ENCODE data around the gene KANTR. TPM values are rescaled to one million over a fixed set of nuclear protein-coding genes. Genes with fewer than 3 reads are reported as not detected.
"Not testable (repeated sequence)": the region's sequence is repeated elsewhere in the genome, so short reads cannot be mapped to it uniquely, and the experiment has no call there.

Gene KANTR
- total RNA-seq, 2 donors from 2014 or later: 11.7 to 14.4 TPM

- Histone ChIP-seq H3K4me3 (ENCODE audit: low read length) (no peak overlapping the region), H3K36me3 (ENCODE audit: control insufficient read depth, insufficient read depth, low read length) (no peaks in the 10 kb centered on the region), H3K9me3 (ENCODE audit: control insufficient read depth, low read length) (peaks cover 9% of the 10 kb centered on the region), H3K27ac (ENCODE audit: low read depth, low read length) (no peak overlapping the region), H3K4me1 (ENCODE audit: control insufficient read depth, insufficient read depth, low read length) (no peaks in the 10 kb centered on the region), H3K9ac (ENCODE audit: extremely low read depth, low read length, poor library complexity, severe bottlenecking) (no peak overlapping the region), H3K27me3 (ENCODE audit: control insufficient read depth, insufficient read depth, low read length, poor library complexity, severe bottlenecking) (no peaks in the 10 kb centered on the region)
- peaks cover 2% of the 10 kb centered on the region for H3K27me3 Mint-ChIP-seq (ENCODE audit: insufficient read depth)
- peaks cover 9% of the 10 kb centered on the region for H3K36me3 Mint-ChIP-seq (ENCODE audit: low read depth)
- no peak for TF ChIP-seq CTCF (conservative IDR thresholded peaks at IDR 0.05)
- peaks cover 50% of the 10 kb centered on the region for H3K4me1 Mint-ChIP-seq
- 98 to 100% methylated on average over 1 to 6 of the region's 6 CpGs for WGBS, 2 experiments (ENCODE audit: insufficient coverage in 1 of 2, insufficient read length in 1 of 2)
- H3K9me3 Mint-ChIP-seq: peaks cover 60% of the 10 kb centered on the region
- no peak overlapping the region for H3K27ac Mint-ChIP-seq
- H3K4me3 Mint-ChIP-seq: no peak overlapping the region
- no peak for DNase-seq
Measured at GRCh38 chrX:53160297-53160983, 66.5 kb downstream of the KANTR start.

- Mint-ChIP-seq H3K9me3 (peaks cover 47% of the 10 kb centered on the region), H3K36me3 (ENCODE audit: low read depth) (no peaks in the 10 kb centered on the region), H3K4me1 (peaks cover 46% of the 10 kb centered on the region), H3K27ac (peak overlapping the region; percentile 24), H3K4me3 (peak overlapping the region; percentile 15), H3K27me3 (ENCODE audit: insufficient read depth) (no peaks in the 10 kb centered on the region)
- H3K36me3 ChIP-seq (ENCODE audit: control insufficient read depth, insufficient read depth, low read length): no peaks in the 10 kb centered on the region
- H3K27ac ChIP-seq (ENCODE audit: low read depth, low read length): no peak overlapping the region
- DNase-seq: peak; percentile 61
- H3K9ac ChIP-seq (ENCODE audit: extremely low read depth, low read length, poor library complexity, severe bottlenecking): no peak overlapping the region
- no peaks in the 10 kb centered on the region for H3K4me1 ChIP-seq (ENCODE audit: control insufficient read depth, insufficient read depth, low read length)
- peak overlapping the region; percentile 3 for H3K4me3 ChIP-seq (ENCODE audit: low read length)
- 31 to 37% methylated on average over 4 to 6 of the region's 7 CpGs for WGBS, 2 experiments (ENCODE audit: insufficient coverage in 1 of 2, insufficient read length in 1 of 2)
- H3K27me3 ChIP-seq (ENCODE audit: control insufficient read depth, insufficient read depth, low read length, poor library complexity, severe bottlenecking): no peaks in the 10 kb centered on the region
- no peak for TF ChIP-seq CTCF (conservative IDR thresholded peaks at IDR 0.05)
- no peaks in the 10 kb centered on the region for H3K9me3 ChIP-seq (ENCODE audit: control insufficient read depth, low read length)
Measured at GRCh38 chrX:53163436-53163835, 69.5 kb downstream of the KANTR start.

GRCh38 chrX:53164566-53164965 is 70.6 kb downstream of the KANTR start:
- not testable (repeated sequence) for H3K27ac Mint-ChIP-seq; H3K4me1 ChIP-seq (ENCODE audit: control insufficient read depth, insufficient read depth, low read length); DNase-seq; H3K9me3 ChIP-seq (ENCODE audit: control insufficient read depth, low read length); H3K36me3 Mint-ChIP-seq (ENCODE audit: low read depth); H3K27ac ChIP-seq (ENCODE audit: low read depth, low read length); H3K9ac ChIP-seq (ENCODE audit: extremely low read depth, low read length, poor library complexity, severe bottlenecking); H3K36me3 ChIP-seq (ENCODE audit: control insufficient read depth, insufficient read depth, low read length); H3K27me3 Mint-ChIP-seq (ENCODE audit: insufficient read depth); H3K4me3 ChIP-seq (ENCODE audit: low read length); H3K4me3 Mint-ChIP-seq; H3K27me3 ChIP-seq (ENCODE audit: control insufficient read depth, insufficient read depth, low read length, poor library complexity, severe bottlenecking)
- Mint-ChIP-seq H3K4me1 (peaks cover 44% of the 10 kb centered on the region), H3K9me3 (peaks cover 48% of the 10 kb centered on the region)
- WGBS, 2 experiments (ENCODE audit: insufficient coverage in 1 of 2, insufficient read length in 1 of 2): 88% methylated on average over 5 of the region's 6 CpGs; no CpG with 5 or more reads in 1 of the 2 experiments
